Kidney glomerular epithelial cell (primary cell): ENCODE data around the gene ANKRD31.
"Not testable (repeated sequence)": the region's sequence is repeated elsewhere in the genome, so short reads cannot be mapped to it uniquely, and the experiment has no call there.

Experiments
- DNase-seq: peaks from one replicate; lab custom pipeline; 2025; lab: John Stamatoyannopoulos, UW

The ANKRD31 gene

DNA sequence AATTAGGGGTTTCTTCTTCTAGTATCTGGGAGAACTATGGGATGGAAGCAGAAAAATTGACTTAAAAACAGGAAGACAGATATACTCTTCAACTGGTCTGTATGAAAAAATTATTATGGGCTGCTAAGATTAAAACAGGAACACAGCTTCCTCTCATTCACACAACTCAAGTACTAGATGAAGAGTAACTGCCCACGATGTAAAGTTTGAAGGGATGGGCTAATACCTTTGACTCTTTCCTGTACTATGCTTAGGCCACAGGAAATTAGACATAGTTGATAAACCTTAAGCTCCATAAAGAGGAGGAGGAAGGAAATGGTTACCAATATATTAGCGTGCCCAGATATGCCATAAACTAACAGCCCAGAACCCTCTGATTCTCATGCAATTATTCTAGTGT is 88.6 kb downstream of the ANKRD31 start:
- no peak for DNase-seq

DNA sequence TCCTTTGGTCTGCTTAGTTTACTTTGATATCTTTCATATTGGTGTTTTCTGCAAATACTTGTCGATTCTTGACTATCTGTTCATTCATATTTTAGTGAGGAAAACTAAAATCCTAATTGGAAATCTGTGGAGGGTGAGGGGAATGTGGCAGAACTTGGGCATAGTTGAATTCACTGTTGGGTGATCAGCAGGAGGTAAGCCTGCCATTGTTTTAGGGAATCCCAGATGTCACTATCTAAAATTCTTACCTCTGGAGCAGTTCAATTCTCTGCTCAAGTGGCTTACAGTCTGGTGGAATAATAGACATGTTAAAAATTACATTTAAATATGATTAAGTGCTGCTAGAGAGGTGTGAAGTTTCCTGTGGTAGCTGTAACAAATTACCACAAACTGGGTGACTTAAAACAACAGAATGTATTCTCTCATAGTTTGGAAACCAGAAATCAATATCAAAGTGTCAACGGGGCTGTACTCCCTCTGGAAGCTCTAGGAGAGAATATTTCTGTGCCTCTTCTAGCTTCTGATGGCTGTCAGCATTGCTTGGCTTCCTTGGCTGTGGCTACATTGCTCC is 94.0 kb downstream of the ANKRD31 start:
- DNase-seq = no peak

DNA sequence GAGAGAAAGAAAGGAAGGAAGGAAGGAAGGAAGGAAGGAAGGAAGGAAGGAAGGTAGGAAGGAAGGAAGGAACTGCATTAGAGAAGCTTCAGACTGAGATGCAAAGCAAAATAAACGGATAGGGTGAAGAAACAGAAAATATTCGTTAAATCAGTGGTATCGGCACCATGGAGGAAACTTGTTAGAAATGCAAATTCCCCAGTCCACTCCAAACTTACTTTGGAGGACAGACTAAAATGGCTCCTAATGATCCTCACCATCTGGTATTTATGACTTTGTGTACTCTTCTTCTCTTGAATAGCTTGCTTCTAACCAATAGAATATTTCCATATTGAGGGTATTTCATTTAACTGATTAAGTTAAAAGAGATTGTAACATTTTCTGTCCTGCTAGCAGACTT is 96.4 kb downstream of the ANKRD31 start:
- DNase-seq = no peak

DNA sequence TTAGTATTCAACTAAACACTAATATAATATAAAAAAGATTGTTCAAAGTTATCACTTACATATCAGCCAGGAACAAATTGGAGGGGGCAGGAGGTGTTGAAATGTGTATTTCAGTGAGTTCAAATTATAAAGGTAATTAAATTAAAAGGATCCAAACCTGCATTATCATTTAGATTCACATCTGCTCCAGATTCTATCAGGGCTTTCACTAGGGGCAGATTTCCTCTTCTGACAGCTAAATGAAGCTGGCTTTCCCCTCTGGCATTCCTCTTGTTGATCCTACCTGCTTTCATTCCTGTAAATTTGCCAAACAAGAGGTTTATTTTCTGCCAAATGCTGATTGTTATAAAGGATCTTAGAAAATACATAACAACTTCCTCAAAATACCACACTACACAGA is 98.0 kb downstream of the ANKRD31 start:
- DNase-seq = no peak

- DNase-seq = no peak
These were observed 105.8 kb downstream of the ANKRD31 start for GRCh38 chr5:75130818-75131349.

DNA sequence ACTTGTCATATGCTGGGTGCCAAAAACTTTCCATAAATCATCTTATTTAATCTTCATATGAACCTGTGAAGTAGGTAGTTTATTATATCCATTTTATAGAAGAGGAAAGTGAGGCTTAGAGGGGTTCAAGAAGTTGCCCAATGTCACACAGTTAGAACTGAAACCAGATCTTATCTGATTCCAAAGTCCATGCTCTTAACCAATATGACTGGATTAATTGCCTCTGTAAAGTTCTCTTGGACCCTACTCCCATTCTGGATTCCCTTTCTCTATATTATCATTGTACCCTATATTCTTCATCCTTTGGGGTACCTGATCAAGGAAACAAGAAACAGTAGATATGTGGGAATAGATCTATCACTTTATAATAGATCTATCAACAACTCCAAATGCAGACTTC is 119.8 kb downstream of the ANKRD31 start:
- no peak for DNase-seq

DNA sequence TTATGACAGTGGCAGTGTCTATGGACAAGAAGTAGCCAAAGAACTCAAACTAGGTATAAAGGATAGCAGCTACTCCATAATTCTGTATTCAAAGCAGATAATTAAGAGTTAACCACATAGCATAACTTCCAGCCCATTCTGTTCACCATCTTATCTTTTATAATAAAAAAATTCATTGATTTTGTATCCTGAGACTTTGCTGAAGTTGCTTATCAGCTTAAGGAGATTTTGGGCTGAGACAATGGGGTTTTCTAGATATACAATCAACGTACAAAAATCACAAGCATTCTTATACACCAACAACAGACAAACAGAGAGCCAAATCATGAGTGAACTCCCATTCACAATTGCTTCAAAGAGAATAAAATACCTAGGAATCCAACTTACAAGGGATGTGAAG is 122.4 kb downstream of the ANKRD31 start:
- DNase-seq = not testable (repeated sequence)

DNA sequence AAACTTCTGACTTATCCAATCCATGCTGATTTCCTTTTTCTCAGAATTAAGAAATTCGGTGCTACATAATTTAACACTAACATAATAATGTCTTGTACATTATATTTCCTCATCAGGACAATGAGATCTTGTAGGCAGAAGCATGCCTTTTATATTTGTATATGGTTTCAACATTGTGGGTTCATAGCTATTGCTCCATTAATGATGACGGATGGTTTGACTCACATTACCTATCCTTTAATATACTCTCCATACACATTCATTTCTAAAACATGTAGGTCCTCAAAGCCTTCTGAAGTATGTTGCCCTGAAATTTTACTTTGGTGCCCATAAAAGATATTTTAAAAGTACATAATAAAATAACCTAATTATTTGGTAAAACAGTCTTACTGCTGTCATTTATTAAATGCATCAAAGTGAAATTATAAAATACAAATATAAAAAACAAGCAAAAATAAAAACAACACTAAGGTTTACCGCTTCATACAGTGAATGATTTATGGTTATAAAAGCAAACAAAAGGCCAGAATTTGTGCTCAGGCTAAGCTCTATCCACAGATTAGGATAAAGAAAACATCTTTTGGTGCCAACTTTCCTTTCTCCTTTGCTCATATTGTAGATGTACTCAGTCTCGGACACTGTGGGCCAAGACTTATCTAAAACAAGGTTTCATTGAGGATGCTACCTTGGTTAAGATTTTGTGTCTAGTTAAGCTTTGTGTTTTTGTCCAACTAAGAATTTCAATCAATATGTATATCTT is 123.1 kb downstream of the ANKRD31 start:
- no peak for DNase-seq

DNA sequence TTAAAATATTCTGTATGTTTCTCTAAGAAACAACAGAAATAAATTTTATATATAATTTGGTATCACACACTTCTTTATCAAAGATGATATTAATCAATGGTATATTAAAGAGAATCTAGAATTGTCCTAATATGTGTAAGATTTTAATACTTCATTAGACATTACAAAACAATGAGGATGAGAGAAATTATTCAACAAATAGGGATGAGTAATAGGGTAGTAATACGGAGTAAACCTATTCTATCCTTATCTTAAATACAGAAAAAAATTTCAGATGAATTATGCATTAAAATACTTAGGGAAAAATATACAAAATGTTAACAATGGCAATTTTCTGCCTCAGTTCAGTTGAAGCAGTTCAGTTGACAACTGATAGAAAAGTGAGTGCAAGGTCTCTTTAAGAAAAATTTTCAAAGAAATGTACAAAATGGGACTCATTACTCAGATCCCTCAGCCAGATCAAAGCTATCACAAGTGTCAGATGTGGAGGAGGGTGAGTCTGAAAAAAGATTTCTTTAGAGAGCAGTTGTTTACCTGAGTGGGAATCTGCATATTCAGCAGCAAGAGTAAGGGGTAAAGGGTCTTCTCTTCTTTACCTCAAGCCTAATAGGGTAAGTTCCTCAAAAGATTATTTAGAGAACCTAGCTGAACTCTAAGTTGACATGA is 127.6 kb downstream of the ANKRD31 start:
- no peak for DNase-seq

DNA sequence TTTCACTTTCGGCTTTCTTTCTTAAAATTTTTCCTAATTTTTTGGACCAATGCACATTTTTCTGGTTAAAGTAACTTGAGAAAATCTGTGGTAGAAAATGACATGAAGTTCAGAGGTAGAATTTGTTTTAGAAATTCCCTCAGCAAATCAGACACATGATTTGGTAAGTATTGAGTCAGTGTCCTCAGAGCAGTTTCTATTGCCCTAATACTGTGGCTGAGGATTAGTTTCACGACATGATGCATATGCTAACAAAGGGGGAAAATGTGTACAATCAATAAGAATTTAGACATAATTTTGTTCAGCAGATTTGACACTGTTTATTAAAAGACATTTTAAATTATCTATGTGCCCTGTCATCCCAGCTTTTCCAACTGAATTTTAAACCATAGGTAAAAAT is 128.2 kb downstream of the ANKRD31 start:
- DNase-seq = no peak

GRCh38 chr5:75095956-75096355 is 140.7 kb downstream of the ANKRD31 start:
- DNase-seq = not testable (repeated sequence)

- DNase-seq = peak; percentile 13
These were observed 145.1 kb downstream of the ANKRD31 start for GRCh38 chr5:75091597-75091996.

GRCh38 chr5:75089662-75090061 is 147.0 kb downstream of the ANKRD31 start:
- DNase-seq = no peak

DNA sequence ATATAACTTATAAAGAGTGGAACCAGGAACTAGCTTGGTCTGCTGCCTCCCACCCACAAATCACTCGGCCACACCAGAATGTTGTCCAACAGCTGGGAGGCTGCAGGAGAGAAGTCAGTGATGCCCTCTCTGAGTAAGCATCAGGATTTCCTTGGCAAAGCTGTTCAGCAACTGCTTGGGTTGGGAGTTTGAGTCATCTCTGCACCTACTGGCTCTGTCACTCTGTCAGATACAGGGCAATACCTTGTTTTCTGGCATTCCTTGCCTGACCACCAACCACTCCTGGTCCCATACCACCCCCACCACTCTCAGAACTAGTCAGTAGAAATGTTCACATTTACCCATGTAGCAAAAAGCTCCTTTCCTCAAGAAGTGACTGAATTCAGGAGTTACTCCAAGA is 147.5 kb downstream of the ANKRD31 start:
- peak; percentile 17 for DNase-seq

DNA sequence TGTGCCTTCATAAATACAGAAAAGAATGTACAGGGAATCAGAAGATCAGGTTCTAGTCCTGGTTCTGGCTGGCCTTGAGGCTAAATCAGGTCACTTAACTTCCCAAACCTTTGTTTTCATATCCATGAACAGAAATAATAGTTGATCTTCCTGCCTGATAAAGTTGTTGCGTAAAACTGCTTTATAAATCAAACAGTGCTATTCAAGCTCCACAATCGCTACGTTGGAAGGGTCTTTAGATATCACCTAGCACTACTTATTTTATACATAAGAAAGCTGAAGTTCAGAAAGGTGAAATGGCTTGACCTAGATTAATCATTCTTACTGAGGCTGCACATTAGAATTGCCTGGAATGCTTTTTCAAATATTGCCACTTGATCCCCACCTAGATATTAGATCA is 148.0 kb downstream of the ANKRD31 start:
- no peak for DNase-seq

GRCh38 chr5:75081510-75081909 is 155.2 kb downstream of the ANKRD31 start:
- no peak for DNase-seq

- not testable (repeated sequence) for DNase-seq
These were observed 157.3 kb downstream of the ANKRD31 start for GRCh38 chr5:75079346-75079745.

DNA sequence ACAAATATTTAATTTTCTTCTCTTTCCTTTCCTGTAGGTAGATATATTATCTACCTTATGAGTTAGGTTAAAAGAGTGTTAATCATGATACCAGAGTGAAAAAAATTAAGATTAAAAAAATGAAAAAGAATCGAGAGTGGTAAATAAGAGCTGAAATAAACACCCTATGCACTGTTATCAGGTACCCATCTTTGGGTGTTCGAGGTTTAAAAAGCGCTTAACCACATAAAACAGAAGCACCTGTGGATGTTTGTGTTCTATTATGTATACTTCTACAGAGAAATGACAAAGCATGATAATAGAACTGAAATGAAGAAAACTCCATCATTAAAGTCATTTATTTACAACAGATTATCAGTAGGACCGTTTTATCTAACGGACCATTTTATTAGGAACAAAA is 158.7 kb downstream of the ANKRD31 start:
- no peak for DNase-seq

GRCh38 chr5:75072061-75072460 is 164.6 kb downstream of the ANKRD31 start:
- DNase-seq = no peak

DNA sequence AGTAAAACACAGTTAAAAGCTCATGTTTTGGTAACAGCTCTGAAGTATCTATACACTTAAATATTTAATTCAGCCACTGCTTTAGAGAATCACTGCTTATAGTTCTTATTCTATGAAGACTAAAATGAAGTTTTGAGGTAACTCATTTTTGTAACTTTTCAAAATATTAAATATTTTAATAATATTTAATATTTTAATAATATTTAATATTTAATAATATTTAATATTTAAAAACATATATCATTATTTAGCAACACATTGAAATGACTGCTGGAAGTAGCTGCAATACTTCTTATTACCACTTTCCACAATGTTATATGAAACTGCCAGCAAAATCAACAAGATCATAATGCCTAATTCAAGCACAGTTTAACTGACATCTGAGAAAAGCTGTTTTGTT is 165.6 kb downstream of the ANKRD31 start:
- no peak for DNase-seq

- DNase-seq = no peak
These were observed 169.2 kb downstream of the ANKRD31 start for GRCh38 chr5:75067434-75067833.

DNA sequence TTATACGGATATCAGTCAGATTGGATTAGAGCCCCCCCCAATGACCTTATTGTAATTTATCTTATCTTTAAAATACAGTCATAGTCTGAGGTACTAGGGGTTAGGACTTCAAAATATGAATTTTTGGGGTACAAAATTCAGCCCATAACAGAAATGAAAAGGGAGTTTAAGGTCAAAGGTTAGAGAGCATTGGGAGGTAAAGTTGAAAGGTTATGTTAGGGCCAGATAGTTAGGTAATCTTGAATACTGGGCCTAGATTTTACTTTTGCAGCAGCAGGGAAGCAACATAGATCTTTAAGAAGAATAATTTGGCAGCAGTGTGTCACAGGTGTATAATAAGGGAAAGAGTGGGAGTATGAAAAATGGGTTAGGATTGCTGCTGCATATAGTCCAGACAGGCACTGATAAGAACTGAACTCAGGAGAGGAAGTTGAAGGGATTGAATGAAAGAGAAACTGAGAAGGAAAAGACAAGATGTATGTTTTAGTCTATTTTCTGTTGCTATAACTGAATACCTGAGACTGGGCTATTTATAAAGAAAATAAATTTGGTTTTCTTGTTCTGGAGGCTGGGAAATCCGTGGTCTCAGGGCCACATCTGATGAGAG is 173.7 kb downstream of the ANKRD31 start:
- no peak for DNase-seq
